Calu3 (cell line): ENCODE results near the gene UROC1. TPM values are rescaled to one million over a fixed set of nuclear protein-coding genes. Genes with fewer than 3 reads are reported as not detected.

ENCODE experiments used
- Bru-seq: library from RNA; stranded (reverse); fragments of 400-500 nt; gene quantifications from one replicate; lab custom pipeline; 2021; lab: Mats Ljungman, UMichigan
- BruChase-seq, 2 experiments: library from RNA; stranded (reverse); fragments of 400-500 nt; gene quantifications; one replicate each; lab custom pipeline; 2021; lab: Mats Ljungman, UMichigan
- BruUV-seq: library from RNA; stranded (reverse); fragments of 400-500 nt; replicated peaks from 2 replicates; lab custom pipeline; 2021; lab: Mats Ljungman, UMichigan
- CTCF ChIA-PET: fragments of 300-600 bp; sonication (Branson Sonifier 250); formaldehyde crosslinking; loops from one replicate; lab custom pipeline; 2022; ENCODE audit warnings: antibody characterized with exemption; lab: Charles Lee
- DNase-seq: peaks from one replicate; pipeline ENCODE4 v3.0.0; 2022
- H3K27ac Mint-ChIP-seq: one replicate; pipeline ENCODE4 v1.8.0; 2022; ENCODE audit warnings: mixed read lengths; ENCODE audit not compliant: unreplicated experiment
- H3K27me3 Mint-ChIP-seq: one replicate; pipeline ENCODE4 v1.8.0; 2022; ENCODE audit warnings: mixed read lengths; ENCODE audit not compliant: unreplicated experiment
- H3K36me3 Mint-ChIP-seq: one replicate; pipeline ENCODE4 v1.8.0; 2022; ENCODE audit warnings: mild to moderate bottlenecking, moderate library complexity, mixed read lengths; ENCODE audit not compliant: insufficient read depth, unreplicated experiment
- H3K4me1 Mint-ChIP-seq: one replicate; pipeline ENCODE4 v1.8.0; 2022; ENCODE audit warnings: mild to moderate bottlenecking, low read depth, mixed read lengths; ENCODE audit not compliant: unreplicated experiment
- H3K4me3 Mint-ChIP-seq: one replicate; pipeline ENCODE4 v1.8.0; 2022; ENCODE audit warnings: mild to moderate bottlenecking, low read depth, moderate library complexity, mixed read lengths; ENCODE audit not compliant: unreplicated experiment
- H3K9me3 Mint-ChIP-seq: one replicate; pipeline ENCODE4 v1.8.0; 2022; ENCODE audit warnings: low read depth, mixed read lengths; ENCODE audit not compliant: unreplicated experiment
- CTCF ChIP-seq: fragments of 200-600 bp; IDR thresholded peaks from one replicate; pipeline ENCODE4 v1.8.0; 2022; ENCODE audit warnings: antibody characterized with exemption; ENCODE audit not compliant: unreplicated experiment
- intact Hi-C: fragments of 100-400 bp; cut with micrococcal nuclease; formaldehyde crosslinking; loops from one replicate; pipeline ENCODE4 v1.10.0; 2022; ENCODE audit not compliant: unreplicated experiment
- long read RNA-seq: library from polyadenylated mRNA; stranded (forward); transcript quantifications from one replicate; pipeline ENCODE4 v2.0.0, GENCODE V29; 2022
- total RNA-seq: library from RNA; stranded (reverse); gene quantifications from 2 replicates; pipeline ENCODE4 v1.2.3, GENCODE V29; 2022

The UROC1 gene
- not detected in 2 replicates for total RNA-seq
- Bru-seq, nascent RNA, result percentile 3 among the genes with signal in this experiment
- percentile 6 among the genes with signal in this experiment for BruChase-seq, experiment 1, labeled RNA remaining after a 6-hour chase
- percentile 5 among the genes with signal in this experiment for BruChase-seq, experiment 2, labeled RNA remaining after a 2-hour chase
- long read RNA-seq, result 0 reads

GRCh38 chr3:126517291-126517951, at the start of gene UROC1:
Gene UROC1 (minus strand): TSS chr3:126517773. CDS start chr3:126517719, 54 bp downstream.
- no peak within 1 kb of the TSS for H3K27ac Mint-ChIP-seq
- no peak for TF ChIP-seq CTCF
- BruUV-seq, result no TSS peak
- H3K9me3 Mint-ChIP-seq, result no peaks in the 10 kb centered on the region
- CTCF ChIA-PET, result no interaction called here
- DNase-seq, result no peak
- intact Hi-C loops, result no loop called here
- H3K36me3 Mint-ChIP-seq, result no peaks in the 10 kb centered on the region
- no peak within 1 kb of the TSS for H3K4me3 Mint-ChIP-seq
- peaks cover 69% of the 10 kb centered on the region for H3K27me3 Mint-ChIP-seq
- H3K4me1 Mint-ChIP-seq, result no peaks in the 10 kb centered on the region

- H3K27me3 Mint-ChIP-seq, result peaks cover 70% of the 10 kb centered on the region
Observed at GRCh38 chr3:126562737-126563276, 45.2 kb upstream of the UROC1 start.

GRCh38 chr3:126558336-126559071, 40.9 kb upstream of the UROC1 start, which contains the start of gene C3orf22:
Gene C3orf22 (minus strand): TSS chr3:126558932. CDS start chr3:126553390, 5,542 bp downstream.
- DNase-seq, result no peak
- BruUV-seq, result no TSS peak
- Mint-ChIP-seq H3K4me1 (no peaks in the 10 kb centered on the region), H3K9me3 (no peaks in the 10 kb centered on the region), H3K27me3 (peaks cover 37% of the 10 kb centered on the region), H3K27ac (no peak within 1 kb of the TSS), H3K36me3 (no peaks in the 10 kb centered on the region), H3K4me3 (no peak within 1 kb of the TSS)
- CTCF ChIA-PET, result interaction anchor here (1.2 kb wide), 1 partner anchor 15 kb away, joined by 3 read pairs; no protein-coding TSS in a partner anchor
- intact Hi-C loops, result no loop called here
- no peak for TF ChIP-seq CTCF

More at GRCh38 chr3:126562737-126563276, 45.2 kb upstream of the UROC1 start:
- no peaks in the 10 kb centered on the region for H3K36me3 Mint-ChIP-seq
- H3K4me3 Mint-ChIP-seq, result no peak overlapping the region
- no TSS peak for BruUV-seq
- TF ChIP-seq CTCF, result no peak
- no peak for DNase-seq
- H3K27ac Mint-ChIP-seq, result no peak overlapping the region
- H3K9me3 Mint-ChIP-seq, result no peaks in the 10 kb centered on the region
- intact Hi-C loops, result no loop called here
- H3K4me1 Mint-ChIP-seq, result no peaks in the 10 kb centered on the region
- CTCF ChIA-PET, result interaction anchor here (0.6 kb wide), 1 partner anchor 186 kb away, joined by 3 read pairs; no protein-coding TSS in a partner anchor

GRCh38 chr3:126557761-126558160, 40.2 kb upstream of the UROC1 start:
- no peaks in the 10 kb centered on the region for H3K36me3 Mint-ChIP-seq
- no peak overlapping the region for H3K27ac Mint-ChIP-seq
- no peak overlapping the region for H3K4me3 Mint-ChIP-seq
- H3K9me3 Mint-ChIP-seq, result no peaks in the 10 kb centered on the region
- CTCF ChIA-PET, result interaction anchor here (1.2 kb wide), 1 partner anchor 14 kb away, joined by 3 read pairs; no protein-coding TSS in a partner anchor
- no peaks in the 10 kb centered on the region for H3K4me1 Mint-ChIP-seq
- no peak for TF ChIP-seq CTCF
- peaks cover 30% of the 10 kb centered on the region for H3K27me3 Mint-ChIP-seq
- no peak for DNase-seq
- intact Hi-C loops, result no loop called here
- no TSS peak for BruUV-seq
